ENCODE results near the gene LIN54.

DNA sequence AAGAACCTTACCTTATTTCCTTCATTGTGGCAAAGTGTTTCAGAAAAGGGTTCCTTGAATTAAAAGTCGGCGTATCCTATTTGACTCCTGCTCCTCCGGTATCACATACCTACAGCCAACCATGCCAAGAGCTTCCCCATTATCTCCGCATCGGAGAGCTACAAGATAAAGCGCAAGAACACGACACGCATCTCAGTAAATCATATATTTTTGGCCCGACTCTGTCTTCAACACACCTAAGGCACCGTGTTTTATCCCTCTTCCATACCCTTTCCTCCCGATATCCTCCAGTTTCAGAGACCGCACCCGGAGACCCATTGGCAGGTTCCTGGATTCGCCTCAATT, 110.6 kb downstream of the LIN54 start:
- no peak for TF ChIP-seq POLR2AphosphoS5 (IDR thresholded peaks at IDR 0.05; ENCODE audit: low read depth, low read length)
- no peak for TF ChIP-seq POLR2A (IDR thresholded peaks at IDR 0.05; ENCODE audit: low read depth, low read length)

Data from GM12891 (cell line).